K562 (cell line): ENCODE data around the gene CARD14. TPM values are rescaled to one million over a fixed set of nuclear protein-coding genes. Genes with fewer than 3 reads are reported as not detected.

Source experiments
- ATAC-seq: fragments of 200-7000 bp; cut with Tn5 transposase; 3 replicates; pipeline ENCODE4 v1.9.1; 2020; ENCODE audit warnings: moderate library complexity
- BruUV-seq: library from RNA; stranded (reverse); fragments of 400-500 nt; replicated peaks from 2 replicates; lab custom pipeline; 2021; lab: Mats Ljungman, UMichigan
- CTCF ChIA-PET: fragments of 300-600 bp; formaldehyde crosslinking; extraction: SDS; loops from one replicate; lab custom pipeline; 2021; ENCODE audit warnings: low intra/inter-chr PET ratio; lab: Yijun Ruan, JAX
- POLR2A ChIA-PET: fragments of 300-600, 350-650 bp; sonication (Branson Sonifier 250); formaldehyde crosslinking; extraction: SDS; loops from one replicate; lab custom pipeline; 2021; ENCODE audit warnings: antibody characterized with exemption, inconsistent platforms; lab: Yijun Ruan, JAX
- DNase-seq, 4 experiments: peaks; one replicate each; pipeline versions ENCODE4 v3.0.0 to v3.0.0-alpha.2; 2011 to 2018; ENCODE audit warnings: low spot score in 3 of 4, mixed read lengths in 3 of 4; ENCODE audit errors: extremely low read depth in 1 of 4
- FAIRE-seq: peaks from 2 replicates; lab custom pipeline; 2011; peaks lifted over from hg19 to GRCh38; lab: Jason Lieb, UNC
- H2AFZ ChIP-seq: 2 replicates; pipeline ENCODE4 v1.6.0; 2011; ENCODE audit warnings: low read depth, low read length, control low read depth, inconsistent platforms
- H3K27ac ChIP-seq: fragments of 200-600 bp; 3 replicates; pipeline ENCODE4 v1.8.0; 2011; ENCODE audit warnings: low read depth, mild to moderate bottlenecking, control low read depth, inconsistent platforms, low read length, moderate library complexity, mixed read lengths; ENCODE audit errors: extremely low read depth
- H3K27me3 ChIP-seq, 2 experiments: fragments of 300-600 bp in 1 of 2; 2 replicates in 1 of 2; 3 replicates in 1 of 2; pipeline versions ENCODE4 v1.6.0 to v1.8.0; 2011; ENCODE audit warnings: inconsistent platforms in 2 of 2, low read length in 2 of 2, mild to moderate bottlenecking in 1 of 2, mixed read lengths in 1 of 2, moderate library complexity in 1 of 2; ENCODE audit not compliant: control insufficient read depth in 2 of 2, insufficient read depth in 2 of 2
- H3K36me3 ChIP-seq: fragments of 300-600 bp; 3 replicates; pipeline ENCODE4 v1.8.0; 2011; ENCODE audit warnings: mild to moderate bottlenecking, low read length, inconsistent platforms; ENCODE audit not compliant: control insufficient read depth, insufficient read depth
- H3K4me1 ChIP-seq, 2 experiments: fragments of 200-600 bp in 1 of 2; replicated peaks in 1 of 2; 2 replicates in 1 of 2; 3 replicates in 1 of 2; pipeline versions ENCODE4 v1.5.1 to v1.8.0; 2011; ENCODE audit warnings: inconsistent platforms in 2 of 2, low read length in 2 of 2, mild to moderate bottlenecking in 1 of 2, mixed read lengths in 1 of 2, moderate library complexity in 1 of 2; ENCODE audit not compliant: control insufficient read depth in 2 of 2, insufficient read depth in 2 of 2
- H3K4me2 ChIP-seq: 2 replicates; pipeline ENCODE4 v1.6.1; 2011; ENCODE audit warnings: low read length, control low read depth, inconsistent platforms, mixed read lengths; ENCODE audit not compliant: insufficient read depth
- H3K4me3 ChIP-seq: fragments of 200-600 bp; sonication (generic), shearing (Covaris generic); 2 replicates; pipeline ENCODE4 v1.5.1; 2016; ENCODE audit warnings: control low read depth, inconsistent platforms
- H3K79me2 ChIP-seq: fragments of 200-600 bp; 3 replicates; pipeline ENCODE4 v1.8.0; 2011; ENCODE audit warnings: low read length, inconsistent platforms; ENCODE audit not compliant: control insufficient read depth, insufficient read depth
- H3K9ac ChIP-seq, 2 experiments: 2 replicates each; pipeline versions ENCODE4 v1.6.0 to v1.6.1; 2011; ENCODE audit warnings: low read depth in 2 of 2, low read length in 2 of 2, control low read depth in 1 of 2, inconsistent platforms in 1 of 2, mild to moderate bottlenecking in 1 of 2, mixed read lengths in 1 of 2; ENCODE audit not compliant: insufficient read depth in 1 of 2
- H3K9me1 ChIP-seq: one replicate; pipeline ENCODE4 v1.6.0; 2011; ENCODE audit warnings: inconsistent platforms, mild to moderate bottlenecking, low read length, moderate library complexity; ENCODE audit not compliant: control insufficient read depth, insufficient read depth
- H3K9me3 ChIP-seq: replicated peaks from 2 replicates; pipeline ENCODE4 v1.5.1; 2011; ENCODE audit warnings: low read depth, low read length, inconsistent platforms; ENCODE audit not compliant: control insufficient read depth, insufficient read depth
- H4K20me1 ChIP-seq: replicated peaks from 2 replicates; pipeline ENCODE4 v1.6.1; 2011; ENCODE audit warnings: low read length, inconsistent platforms, mixed read lengths; ENCODE audit not compliant: control insufficient read depth, insufficient read depth
- GTF3C2 ChIP-seq: IDR thresholded peaks from 3 replicates; pipeline ENCODE4 v1.6.1; 2011; ENCODE audit warnings: borderline replicate concordance, mild to moderate bottlenecking, moderate library complexity; ENCODE audit not compliant: insufficient read length; ENCODE audit errors: extremely low read depth
- HEY1 ChIP-seq: fragments of 250-450 bp; sonication (Bioruptor Pico); IDR thresholded peaks from 2 replicates; pipeline ENCODE4 v1.5.0; 2020; ENCODE audit warnings: mild to moderate bottlenecking, moderate library complexity, borderline replicate concordance
- MGA ChIP-seq: fragments of 450-650 bp; IDR thresholded peaks from 2 replicates; pipeline ENCODE4 v1.6.1; 2016; ENCODE audit warnings: mild to moderate bottlenecking, moderate library complexity
- NELFE ChIP-seq: IDR thresholded peaks from 2 replicates; pipeline ENCODE4 v1.6.1; 2011; ENCODE audit warnings: mild to moderate bottlenecking; ENCODE audit not compliant: insufficient read depth, insufficient read length
- SNIP1 ChIP-seq: fragments of 450-650 bp; IDR thresholded peaks from 2 replicates; pipeline ENCODE4 v1.7.1; 2017; ENCODE audit warnings: low read depth, mild to moderate bottlenecking
- YBX1 ChIP-seq: fragments of 450-650 bp; IDR thresholded peaks from 2 replicates; pipeline ENCODE4 v1.7.1; 2016; ENCODE audit warnings: mild to moderate bottlenecking
- ZNF146 ChIP-seq: IDR thresholded peaks from one replicate; pipeline ENCODE4 v1.6.1; 2018; ENCODE audit warnings: missing compliant biosample characterization; ENCODE audit not compliant: unreplicated experiment
- WGBS: fragments of 100-300 bp; shearing (Covaris generic); methylation state at CpG from one replicate; pipeline ENCODE4 v1.1.6; 2016; ENCODE audit warnings: low coverage, mixed read lengths; ENCODE audit not compliant: insufficient coverage; ENCODE audit errors: missing lambda C conversion rate; 5-methylcytosine and 5-hydroxymethylcytosine counted together
- in situ Hi-C: fragments of 300-500 bp; cut with MboI; formaldehyde crosslinking; loops from 4 replicates; pipeline ENCODE4 v1.15.0; 2018; ENCODE audit warnings: inconsistent platforms, mixed read lengths
- intact Hi-C: fragments of 100-400 bp; cut with micrococcal nuclease; formaldehyde crosslinking; loops from 2 replicates; pipeline ENCODE4 v1.14.2; 2022
- polyA plus RNA-seq, 8 experiments: library from polyadenylated mRNA; depleted of rRNA in 4 of 8; stranded (reverse) in 5 of 8; unstranded in 3 of 8; fragments of >200 nt; fragmentation: Nextera tagmentation in 2 of 8; fragmentation: Illumina TruSeq in 1 of 8; extraction: Ambion mirVana in 2 of 8; extraction: Trizol in 1 of 8; gene quantifications; 2 replicates each; pipeline versions ENCODE4 v1.2.1 to v1.2.3, GENCODE V29; 2011 to 2014; ENCODE audit warnings: inconsistent platforms in 1 of 8, missing spikeins in 1 of 8
- total RNA-seq, 7 experiments: library from RNA; depleted of rRNA in 6 of 7; stranded (reverse); fragments of >200 nt in 6 of 7; fragmentation: Illumina TruSeq in 2 of 7; extraction: Trizol in 2 of 7; gene quantifications; 2 replicates each; pipeline versions ENCODE4 v1.2.1 to v1.2.3, GENCODE V29; 2011 to 2021; ENCODE audit warnings: low replicate concordance in 1 of 7

The CARD14 gene
- total and polyA plus RNA-seq, 9 of the 15 experiments (the other 6 are each of a cell fraction or from before 2014, with no cell fraction given), result not detected

GRCh38 chr17:80195141-80195540 lies 25.3 kb downstream of the CARD14 start:
- Histone ChIP-seq H3K27me3 (peaks cover 38 to 59% of the 10 kb centered on the region in 2 experiments), H3K4me3 (no peak overlapping the region), H3K9me1 (no peaks in the 10 kb centered on the region), H3K79me2 (no peaks in the 10 kb centered on the region), H3K4me1 (peaks cover 0 to 20% of the 10 kb centered on the region in 2 experiments; a peak in 2 of 5 replicates), H3K4me2 (no peak overlapping the region), H3K9me3 (no peaks in the 10 kb centered on the region), H2AFZ (no peak overlapping the region), H3K9ac (peak overlapping the region in 1 of 2 experiments; percentile 17; a peak in 2 of 4 replicates), H3K27ac (no peak overlapping the region), H4K20me1 (no peaks in the 10 kb centered on the region), H3K36me3 (no peaks in the 10 kb centered on the region)
- in situ Hi-C loops, result loop anchor here (10.0 kb wide), 1 partner anchor 790 kb away; no protein-coding TSS in a partner anchor
- POLR2A ChIA-PET, result interaction anchor here (1.1 kb wide), 1 partner anchor 11 kb away, joined by 6 read pairs; no protein-coding TSS in a partner anchor
- WGBS, result 5% methylated on average over 12 of the region's 14 CpGs
- no peak for DNase-seq
- intact Hi-C loops, result loop anchor here (5.0 kb wide), 1 partner anchor 217 kb away; no protein-coding TSS in a partner anchor
- ATAC-seq, result no peak
- FAIRE-seq, result no peak
- CTCF ChIA-PET, result interaction anchor here (1.1 kb wide), 2 partner anchors 89 to 169 kb away, joined by 3 to 4 read pairs; no protein-coding TSS in a partner anchor
- BruUV-seq, result no TSS peak
- no peak for TF ChIP-seq ZNF146 (CRISPR knock-in tag)
- no peak for TF ChIP-seq YBX1
- TF ChIP-seq GTF3C2, result no peak
- TF ChIP-seq MGA, result no peak
- TF ChIP-seq SNIP1, result no peak
- no peak for TF ChIP-seq HEY1 (CRISPR knock-in tag)
- TF ChIP-seq NELFE, result no peak
